ENCODE measurements around the gene NPTX1. TPM values are rescaled to one million over a fixed set of nuclear protein-coding genes. Genes with fewer than 3 reads are reported as not detected.

NPTX1 gene, protein sequence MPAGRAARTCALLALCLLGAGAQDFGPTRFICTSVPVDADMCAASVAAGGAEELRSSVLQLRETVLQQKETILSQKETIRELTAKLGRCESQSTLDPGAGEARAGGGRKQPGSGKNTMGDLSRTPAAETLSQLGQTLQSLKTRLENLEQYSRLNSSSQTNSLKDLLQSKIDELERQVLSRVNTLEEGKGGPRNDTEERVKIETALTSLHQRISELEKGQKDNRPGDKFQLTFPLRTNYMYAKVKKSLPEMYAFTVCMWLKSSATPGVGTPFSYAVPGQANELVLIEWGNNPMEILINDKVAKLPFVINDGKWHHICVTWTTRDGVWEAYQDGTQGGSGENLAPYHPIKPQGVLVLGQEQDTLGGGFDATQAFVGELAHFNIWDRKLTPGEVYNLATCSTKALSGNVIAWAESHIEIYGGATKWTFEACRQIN
- total RNA-seq = 2.6 and 10.1 TPM in 2 replicates

GRCh38 chr17:80475910-80476876 is at the start of gene NPTX1:
Gene NPTX1, minus strand, starts transcription at chr17:80476607. Its CDS starts 161 bp downstream, at chr17:80476446.

Other genes starting within 250 kb of the NPTX1 start
- gene RNF213, start 215.8 kb downstream of the NPTX1 start, total RNA-seq = 45.6 and 56.7 TPM in 2 replicates
- 9.8 and 21.2 TPM in 2 replicates for gene ENDOV, start 61.4 kb downstream of the NPTX1 start, total RNA-seq
- gene RPTOR, start 68.2 kb upstream of the NPTX1 start, total RNA-seq = 23.9 and 26.7 TPM in 2 replicates

All from epithelial cell of alveolus of lung (primary cell).